H1 (cell line): Measurements from ENCODE around the gene RREB1.

Experiments
- CEBPB ChIP-seq: IDR thresholded peaks from 2 replicates; pipeline ENCODE4 v1.6.1; 2012; ENCODE audit warnings: low read depth, low read length
- EZH2 ChIP-seq: fragments of 200-600 bp; sonication (generic); IDR thresholded peaks from 2 replicates; pipeline ENCODE4 v1.7.1; 2012; ENCODE audit warnings: low read depth, mild to moderate bottlenecking, moderate library complexity, low read length, inconsistent platforms; ENCODE audit not compliant: severe bottlenecking
- KDM1A ChIP-seq: fragments of 200-600, 300-600 bp; sonication (generic); IDR thresholded peaks from 2 replicates; pipeline ENCODE4 v1.7.1; 2016; ENCODE audit warnings: mild to moderate bottlenecking, low read length, borderline replicate concordance
- SP1 ChIP-seq: IDR thresholded peaks from 2 replicates; pipeline ENCODE4 v1.6.1; 2011; ENCODE audit warnings: low read depth, low read length
- TAF1 ChIP-seq: IDR thresholded peaks from 2 replicates; pipeline ENCODE4 v1.6.1; 2011; ENCODE audit warnings: mild to moderate bottlenecking, low read depth, low read length
- YY1 ChIP-seq: IDR thresholded peaks from 2 replicates; pipeline ENCODE4 v1.6.1; 2011; ENCODE audit warnings: low read depth, mild to moderate bottlenecking, low read length
- TF ChIP-seq, protein P1 (sequence below): IDR thresholded peaks from 2 replicates; pipeline ENCODE4 v1.6.1; 2012; ENCODE audit warnings: inconsistent platforms

DNA sequence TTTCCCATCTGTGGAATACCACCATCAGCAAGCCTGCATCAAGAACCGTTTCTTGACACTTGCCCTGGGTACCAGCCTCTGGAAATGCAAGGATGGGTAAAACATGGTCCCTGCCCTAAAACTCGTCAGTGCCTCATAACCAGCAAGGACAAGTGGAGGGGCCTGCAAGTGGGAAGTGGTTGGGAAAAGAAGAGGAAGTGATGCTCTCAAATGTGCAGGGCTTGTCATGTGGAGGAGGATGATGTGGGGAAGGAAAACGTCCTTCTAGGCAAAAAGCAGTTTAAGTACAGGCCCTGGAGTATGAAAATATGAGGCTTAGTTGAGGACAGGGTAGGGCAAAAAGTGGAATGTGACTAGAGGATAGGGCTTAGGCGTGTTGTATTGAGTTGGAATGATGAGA is 19.0 kb downstream of the RREB1 start:
- no peak for TF ChIP-seq SP1
- no peak for TF ChIP-seq KDM1A
- TF ChIP-seq YY1, result no peak
- TF ChIP-seq EZH2, result no peak
- no peak for TF ChIP-seq TAF1
- TF ChIP-seq, protein P1, sequence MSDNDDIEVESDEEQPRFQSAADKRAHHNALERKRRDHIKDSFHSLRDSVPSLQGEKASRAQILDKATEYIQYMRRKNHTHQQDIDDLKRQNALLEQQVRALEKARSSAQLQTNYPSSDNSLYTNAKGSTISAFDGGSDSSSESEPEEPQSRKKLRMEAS, result no peak
- no peak for TF ChIP-seq CEBPB
